Karpas-422 (cell line): ENCODE data around the gene PRRG3. TPM values are rescaled to one million over a fixed set of nuclear protein-coding genes. Genes with fewer than 3 reads are reported as not detected.

Experiments
- DNase-seq: peaks from one replicate; pipeline ENCODE4 v3.0.0-alpha.2; 2015
- H2AFZ ChIP-seq: fragments of 200-600 bp; sonication (generic); 2 replicates; pipeline ENCODE4 v1.6.1; 2014; ENCODE audit warnings: antibody characterized with exemption, low read length, mixed read lengths
- H3K27ac ChIP-seq: fragments of 200-600 bp; sonication (generic); 2 replicates; pipeline ENCODE4 v1.5.1; 2014; ENCODE audit warnings: mild to moderate bottlenecking, low read length, moderate library complexity
- H3K27me3 ChIP-seq: fragments of 200-600 bp; sonication (generic); 2 replicates; pipeline ENCODE4 v1.6.1; 2014; ENCODE audit warnings: low read length, mixed read lengths
- H3K36me3 ChIP-seq: fragments of 200-600 bp; sonication (generic); 2 replicates; pipeline ENCODE4 v1.6.1; 2014; ENCODE audit warnings: low read length, mixed read lengths; ENCODE audit not compliant: insufficient read depth
- H3K4me1 ChIP-seq: fragments of 200-600 bp; sonication (generic); 2 replicates; pipeline ENCODE4 v1.6.1; 2014; ENCODE audit warnings: mild to moderate bottlenecking, low read length, mixed read lengths
- H3K4me2 ChIP-seq: fragments of 200-600 bp; sonication (generic); 2 replicates; pipeline ENCODE4 v1.6.1; 2014; ENCODE audit warnings: low read length, low read depth, mild to moderate bottlenecking; ENCODE audit not compliant: poor library complexity, severe bottlenecking
- H3K4me3 ChIP-seq: fragments of 200-600 bp; sonication (generic); 2 replicates; pipeline ENCODE4 v1.5.1; 2014; ENCODE audit warnings: mild to moderate bottlenecking, antibody characterized with exemption, low read length, mixed read lengths
- H3K79me2 ChIP-seq: fragments of 200-600 bp; sonication (generic); 2 replicates; pipeline ENCODE4 v1.6.1; 2014; ENCODE audit warnings: mild to moderate bottlenecking, low read length, mixed read lengths
- H3K9ac ChIP-seq: fragments of 200-600 bp; sonication (generic); 2 replicates; pipeline ENCODE4 v1.6.0; 2014; ENCODE audit warnings: low read length
- H3K9me2 ChIP-seq: fragments of 200-600 bp; sonication (generic), shearing (Covaris generic); replicated peaks from 2 replicates; pipeline ENCODE4 v1.6.0; 2014; ENCODE audit warnings: mild to moderate bottlenecking, low read length, moderate library complexity; ENCODE audit not compliant: insufficient read depth
- H3K9me3 ChIP-seq: fragments of 300-700, 200-600 bp; sonication (generic); 2 replicates; pipeline ENCODE4 v1.6.1; 2014; ENCODE audit warnings: low read length, mixed read lengths
- H4K20me1 ChIP-seq: fragments of 200-600 bp; sonication (generic); 2 replicates; pipeline ENCODE4 v1.6.1; 2014; ENCODE audit warnings: mild to moderate bottlenecking, antibody characterized with exemption, low read length, low read depth; ENCODE audit not compliant: insufficient read depth
- total RNA-seq: library from RNA; depleted of rRNA; stranded (reverse); fragments of >200 nt; shearing (Covaris generic); gene quantifications from 2 replicates; pipeline ENCODE4 v1.2.3, GENCODE V29; 2014; ENCODE audit warnings: low replicate concordance

The PRRG3 gene
- total RNA-seq, 1 experiment from 2014 or later = not detected

DNA sequence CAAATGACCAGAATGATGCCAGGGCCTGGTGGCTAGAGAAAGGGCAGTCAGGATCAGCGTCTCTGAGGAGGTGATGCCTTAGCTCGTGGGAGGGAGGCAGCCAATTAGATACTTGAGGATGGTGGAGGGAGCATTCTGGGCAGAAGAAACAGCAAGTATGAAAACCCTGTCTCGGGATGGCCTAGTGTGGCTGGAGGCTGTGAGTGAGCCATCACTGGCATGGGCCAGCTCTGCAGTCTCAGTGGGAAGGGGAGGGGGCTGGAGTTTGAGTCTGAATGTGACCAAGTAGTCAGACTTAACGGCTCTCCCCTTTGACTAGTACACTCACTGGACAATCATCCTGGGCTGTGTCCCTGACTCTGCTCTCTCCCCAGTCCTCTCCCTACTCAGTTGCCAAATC is 46.3 kb downstream of the PRRG3 start:
- no peaks in the 10 kb centered on the region for H3K79me2 ChIP-seq
- no peak overlapping the region for H3K4me2 ChIP-seq
- H3K9ac ChIP-seq = no peak overlapping the region
- no peaks in the 10 kb centered on the region for H3K27me3 ChIP-seq
- no peak overlapping the region for H2AFZ ChIP-seq
- no peaks in the 10 kb centered on the region for H3K36me3 ChIP-seq
- H3K4me3 ChIP-seq = no peak overlapping the region
- H4K20me1 ChIP-seq = no peaks in the 10 kb centered on the region
- H3K9me2 ChIP-seq = no peaks in the 10 kb centered on the region
- H3K27ac ChIP-seq = no peak overlapping the region
- no peaks in the 10 kb centered on the region for H3K4me1 ChIP-seq
- no peak for DNase-seq
- H3K9me3 ChIP-seq = no peaks in the 10 kb centered on the region

DNA sequence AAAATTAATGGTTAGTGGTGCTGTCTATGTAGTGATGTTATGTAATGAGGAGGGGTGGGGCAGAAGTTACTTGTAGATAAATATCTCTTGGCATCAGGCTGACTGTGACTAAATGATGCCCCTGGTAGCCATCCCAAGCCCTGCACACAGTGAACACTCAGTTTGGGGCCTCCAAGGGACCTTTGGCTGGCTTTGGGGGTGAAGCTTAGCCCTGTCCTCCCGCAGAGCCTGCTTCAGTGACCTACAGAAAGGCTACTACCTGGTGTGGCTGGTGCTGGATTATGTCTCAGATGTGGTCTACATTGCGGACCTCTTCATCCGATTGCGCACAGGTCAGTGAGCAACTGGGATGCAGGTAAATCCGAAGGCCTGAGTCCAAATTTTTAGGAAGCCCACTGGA is 47.1 kb downstream of the PRRG3 start:
- Histone ChIP-seq H3K9me3 (no peaks in the 10 kb centered on the region), H3K9ac (no peak overlapping the region), H3K4me3 (no peak overlapping the region), H3K4me1 (no peaks in the 10 kb centered on the region), H3K27me3 (no peaks in the 10 kb centered on the region), H4K20me1 (no peaks in the 10 kb centered on the region), H3K79me2 (no peaks in the 10 kb centered on the region), H3K9me2 (no peaks in the 10 kb centered on the region), H3K27ac (no peak overlapping the region), H2AFZ (no peak overlapping the region), H3K36me3 (no peaks in the 10 kb centered on the region), H3K4me2 (no peak overlapping the region)
- DNase-seq = no peak

DNA sequence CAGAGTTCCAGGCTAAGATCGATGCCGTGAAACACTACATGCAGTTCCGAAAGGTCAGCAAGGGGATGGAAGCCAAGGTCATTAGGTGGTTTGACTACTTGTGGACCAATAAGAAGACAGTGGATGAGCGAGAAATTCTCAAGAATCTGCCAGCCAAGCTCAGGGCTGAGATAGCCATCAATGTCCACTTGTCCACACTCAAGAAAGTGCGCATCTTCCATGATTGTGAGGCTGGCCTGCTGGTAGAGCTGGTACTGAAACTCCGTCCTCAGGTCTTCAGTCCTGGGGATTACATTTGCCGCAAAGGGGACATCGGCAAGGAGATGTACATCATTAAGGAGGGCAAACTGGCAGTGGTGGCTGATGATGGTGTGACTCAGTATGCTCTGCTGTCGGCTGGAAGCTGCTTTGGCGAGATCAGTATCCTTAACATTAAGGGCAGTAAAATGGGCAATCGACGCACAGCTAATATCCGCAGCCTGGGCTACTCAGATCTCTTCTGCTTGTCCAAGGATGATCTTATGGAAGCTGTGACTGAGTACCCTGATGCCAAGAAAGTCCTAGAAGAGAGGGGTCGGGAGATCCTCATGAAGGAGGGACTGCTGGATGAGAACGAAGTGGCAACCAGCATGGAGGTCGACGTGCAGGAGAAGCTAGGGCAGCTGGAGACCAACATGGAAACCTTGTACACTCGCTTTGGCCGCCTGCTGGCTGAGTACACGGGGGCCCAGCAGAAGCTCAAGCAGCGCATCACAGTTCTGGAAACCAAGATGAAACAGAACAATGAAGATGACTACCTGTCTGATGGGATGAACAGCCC is 48.6 kb downstream of the PRRG3 start:
- Histone ChIP-seq H3K27ac (no peak overlapping the region), H3K27me3 (no peaks in the 10 kb centered on the region), H3K4me2 (no peak overlapping the region), H4K20me1 (no peaks in the 10 kb centered on the region), H3K4me1 (no peaks in the 10 kb centered on the region), H3K36me3 (no peaks in the 10 kb centered on the region), H3K4me3 (no peak overlapping the region), H3K9ac (no peak overlapping the region), H2AFZ (no peak overlapping the region), H3K9me3 (no peaks in the 10 kb centered on the region), H3K79me2 (no peaks in the 10 kb centered on the region), H3K9me2 (no peaks in the 10 kb centered on the region)
- no peak for DNase-seq

DNA sequence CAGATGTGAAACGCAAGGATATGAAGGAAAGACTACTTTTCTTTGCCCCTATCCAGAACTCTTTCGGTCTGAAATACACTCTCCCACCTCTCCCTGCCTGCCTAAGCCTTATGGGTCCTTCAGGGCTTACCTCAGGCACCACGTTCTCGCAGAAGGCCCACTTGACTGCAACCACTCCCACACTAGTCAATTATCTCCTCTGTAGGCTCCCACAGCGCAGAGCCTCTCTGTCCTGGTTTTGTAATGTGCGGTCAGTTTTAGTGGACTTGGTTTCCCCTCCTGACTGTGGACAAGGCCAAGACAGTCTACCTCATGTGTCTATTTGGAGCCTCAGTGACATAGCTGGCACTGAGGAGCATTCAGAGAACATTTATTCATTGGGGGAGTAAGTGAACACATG is 50.4 kb downstream of the PRRG3 start:
- H3K4me3 ChIP-seq = no peak overlapping the region
- no peak overlapping the region for H3K27ac ChIP-seq
- H2AFZ ChIP-seq = no peak overlapping the region
- no peaks in the 10 kb centered on the region for H4K20me1 ChIP-seq
- no peaks in the 10 kb centered on the region for H3K79me2 ChIP-seq
- H3K9me3 ChIP-seq = no peaks in the 10 kb centered on the region
- no peaks in the 10 kb centered on the region for H3K27me3 ChIP-seq
- DNase-seq = no peak
- no peaks in the 10 kb centered on the region for H3K4me1 ChIP-seq
- no peaks in the 10 kb centered on the region for H3K36me3 ChIP-seq
- no peak overlapping the region for H3K9ac ChIP-seq
- H3K9me2 ChIP-seq = no peaks in the 10 kb centered on the region
- no peak overlapping the region for H3K4me2 ChIP-seq

DNA sequence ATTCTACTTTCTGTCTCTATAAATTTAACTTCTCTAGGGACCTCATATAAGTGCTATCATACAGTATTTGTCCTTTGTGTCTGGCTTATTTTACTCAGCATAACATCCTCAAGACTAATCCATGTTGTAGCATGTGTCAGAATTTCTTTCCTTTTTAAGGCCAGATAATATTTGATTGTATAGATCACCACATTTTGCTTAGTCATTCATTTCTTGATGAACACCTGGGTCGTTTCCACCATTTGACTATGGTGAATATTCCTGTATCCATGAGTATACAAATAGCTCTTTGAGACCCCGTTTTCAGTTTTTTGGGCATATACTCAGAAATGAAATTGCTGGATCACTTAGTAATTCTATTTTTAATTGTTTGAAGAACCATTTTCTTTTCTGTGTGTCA is 51.2 kb downstream of the PRRG3 start:
- no peaks in the 10 kb centered on the region for H4K20me1 ChIP-seq
- H3K27ac ChIP-seq = no peak overlapping the region
- no peak overlapping the region for H3K4me2 ChIP-seq
- DNase-seq = no peak
- no peaks in the 10 kb centered on the region for H3K27me3 ChIP-seq
- no peaks in the 10 kb centered on the region for H3K9me2 ChIP-seq
- H3K4me1 ChIP-seq = no peaks in the 10 kb centered on the region
- no peaks in the 10 kb centered on the region for H3K36me3 ChIP-seq
- no peak overlapping the region for H2AFZ ChIP-seq
- no peak overlapping the region for H3K4me3 ChIP-seq
- H3K9me3 ChIP-seq = no peaks in the 10 kb centered on the region
- no peak overlapping the region for H3K9ac ChIP-seq
- no peaks in the 10 kb centered on the region for H3K79me2 ChIP-seq

DNA sequence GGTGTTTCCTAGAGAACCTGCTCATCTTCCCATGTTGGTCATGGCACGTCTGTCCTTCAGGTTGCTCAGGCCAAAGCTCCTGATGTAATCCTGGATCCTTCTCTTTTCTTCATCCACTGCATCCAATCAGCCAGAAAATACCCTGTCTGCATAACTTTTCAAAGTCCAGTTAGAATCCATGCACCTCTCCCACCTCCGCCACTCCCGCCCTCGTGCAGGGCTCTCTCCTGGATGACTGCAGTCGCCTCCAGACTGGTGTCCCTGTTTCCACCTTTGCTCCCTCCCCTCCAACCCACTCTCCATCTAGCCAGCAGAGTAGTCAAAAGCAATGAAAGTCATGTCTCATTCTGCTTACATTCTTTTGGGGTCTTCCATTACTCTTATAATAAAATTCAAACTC is 55.3 kb downstream of the PRRG3 start:
- no peak overlapping the region for H2AFZ ChIP-seq
- H3K27me3 ChIP-seq = no peaks in the 10 kb centered on the region
- H3K4me1 ChIP-seq = no peaks in the 10 kb centered on the region
- H3K9me2 ChIP-seq = no peaks in the 10 kb centered on the region
- no peak overlapping the region for H3K4me2 ChIP-seq
- H3K9ac ChIP-seq = no peak overlapping the region
- no peaks in the 10 kb centered on the region for H3K9me3 ChIP-seq
- no peak for DNase-seq
- H3K4me3 ChIP-seq = no peak overlapping the region
- H3K36me3 ChIP-seq = no peaks in the 10 kb centered on the region
- H3K79me2 ChIP-seq = no peaks in the 10 kb centered on the region
- H4K20me1 ChIP-seq = no peaks in the 10 kb centered on the region
- no peak overlapping the region for H3K27ac ChIP-seq

DNA sequence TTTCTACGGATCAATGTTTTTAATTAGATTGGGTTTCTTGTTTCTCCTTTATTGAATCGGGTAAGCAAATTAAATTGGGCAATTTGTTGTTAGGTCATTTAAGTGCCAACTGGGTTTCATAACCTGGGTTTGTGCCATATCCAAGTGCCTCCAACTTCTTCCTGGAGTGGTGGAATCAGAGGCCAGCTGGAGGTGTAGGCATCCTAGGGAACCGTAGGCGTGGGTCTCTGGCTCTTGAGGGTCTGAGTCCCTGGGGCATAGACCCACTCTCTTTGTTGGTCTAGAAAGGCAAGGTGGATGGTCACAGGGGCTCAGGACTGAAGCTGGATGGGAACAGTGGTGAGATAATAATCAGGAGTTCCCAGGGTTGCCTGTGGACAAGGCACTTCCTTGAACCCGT is 57.6 kb downstream of the PRRG3 start:
- H3K9me3 ChIP-seq = no peaks in the 10 kb centered on the region
- H3K36me3 ChIP-seq = no peaks in the 10 kb centered on the region
- no peak overlapping the region for H3K27ac ChIP-seq
- H3K4me1 ChIP-seq = no peaks in the 10 kb centered on the region
- no peak overlapping the region for H3K4me2 ChIP-seq
- H3K4me3 ChIP-seq = no peak overlapping the region
- H3K9me2 ChIP-seq = no peaks in the 10 kb centered on the region
- no peaks in the 10 kb centered on the region for H4K20me1 ChIP-seq
- no peak overlapping the region for H2AFZ ChIP-seq
- H3K9ac ChIP-seq = no peak overlapping the region
- H3K79me2 ChIP-seq = no peaks in the 10 kb centered on the region
- no peak for DNase-seq
- H3K27me3 ChIP-seq = no peaks in the 10 kb centered on the region

DNA sequence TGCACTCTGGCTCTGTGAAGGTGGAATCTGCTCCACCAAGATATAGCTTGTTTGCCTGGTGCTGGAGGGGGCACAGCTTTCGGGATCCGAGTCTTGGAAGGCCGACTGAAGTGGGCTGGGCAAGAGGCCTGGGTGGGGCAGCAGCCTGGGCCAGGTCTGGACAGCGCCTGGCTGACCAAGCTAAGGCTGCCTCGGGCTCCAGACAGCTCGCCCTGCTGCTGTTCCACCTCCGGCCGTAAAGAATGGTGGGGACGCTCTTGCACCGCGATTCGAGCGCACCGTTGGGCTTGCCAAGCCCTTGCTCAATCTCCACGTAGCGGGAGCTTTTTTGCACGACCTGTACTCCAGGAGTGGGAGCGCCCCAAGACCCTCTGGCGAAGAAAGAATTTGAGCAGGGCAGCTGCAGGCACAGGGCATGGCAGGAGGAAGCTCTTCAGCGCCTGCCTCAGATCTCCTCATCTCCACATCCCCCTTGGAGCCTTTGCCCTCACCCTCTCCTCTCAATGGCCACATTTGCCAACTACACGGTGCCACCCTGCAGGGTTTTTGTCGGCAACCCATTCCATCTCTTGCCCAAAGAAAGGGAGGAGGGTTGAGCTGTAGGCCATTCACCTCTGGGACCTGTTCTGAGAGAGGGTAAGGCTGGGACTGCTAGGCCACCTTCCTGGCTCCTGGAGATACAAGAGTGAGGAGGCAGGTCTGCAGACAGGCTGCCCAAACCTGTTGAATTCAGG is 58.2 kb downstream of the PRRG3 start:
- no peaks in the 10 kb centered on the region for H3K9me2 ChIP-seq
- no peaks in the 10 kb centered on the region for H3K79me2 ChIP-seq
- H3K9me3 ChIP-seq = no peaks in the 10 kb centered on the region
- no peak overlapping the region for H3K4me2 ChIP-seq
- H3K27me3 ChIP-seq = no peaks in the 10 kb centered on the region
- H3K36me3 ChIP-seq = no peaks in the 10 kb centered on the region
- no peak overlapping the region for H3K4me3 ChIP-seq
- H3K27ac ChIP-seq = no peak overlapping the region
- H2AFZ ChIP-seq = no peak overlapping the region
- H3K4me1 ChIP-seq = no peaks in the 10 kb centered on the region
- H3K9ac ChIP-seq = no peak overlapping the region
- DNase-seq = peak; percentile 75
- H4K20me1 ChIP-seq = no peaks in the 10 kb centered on the region
